Limb (tissue), 2 donors: ENCODE data around the gene FEM1A.
A peak's percentile ranks its signal among the peaks of the same experiment; 100 is the strongest.
"Not testable (repeated sequence)": the region's sequence is repeated elsewhere in the genome, so short reads cannot be mapped to it uniquely, and the experiment has no call there.

Source experiments
- DNase-seq, 2 donors: peaks; one replicate each; pipeline ENCODE4 v3.0.0-alpha.2; 2016; ENCODE audit errors: extremely low spot score in 2 of 2

FEM1A gene

DNA sequence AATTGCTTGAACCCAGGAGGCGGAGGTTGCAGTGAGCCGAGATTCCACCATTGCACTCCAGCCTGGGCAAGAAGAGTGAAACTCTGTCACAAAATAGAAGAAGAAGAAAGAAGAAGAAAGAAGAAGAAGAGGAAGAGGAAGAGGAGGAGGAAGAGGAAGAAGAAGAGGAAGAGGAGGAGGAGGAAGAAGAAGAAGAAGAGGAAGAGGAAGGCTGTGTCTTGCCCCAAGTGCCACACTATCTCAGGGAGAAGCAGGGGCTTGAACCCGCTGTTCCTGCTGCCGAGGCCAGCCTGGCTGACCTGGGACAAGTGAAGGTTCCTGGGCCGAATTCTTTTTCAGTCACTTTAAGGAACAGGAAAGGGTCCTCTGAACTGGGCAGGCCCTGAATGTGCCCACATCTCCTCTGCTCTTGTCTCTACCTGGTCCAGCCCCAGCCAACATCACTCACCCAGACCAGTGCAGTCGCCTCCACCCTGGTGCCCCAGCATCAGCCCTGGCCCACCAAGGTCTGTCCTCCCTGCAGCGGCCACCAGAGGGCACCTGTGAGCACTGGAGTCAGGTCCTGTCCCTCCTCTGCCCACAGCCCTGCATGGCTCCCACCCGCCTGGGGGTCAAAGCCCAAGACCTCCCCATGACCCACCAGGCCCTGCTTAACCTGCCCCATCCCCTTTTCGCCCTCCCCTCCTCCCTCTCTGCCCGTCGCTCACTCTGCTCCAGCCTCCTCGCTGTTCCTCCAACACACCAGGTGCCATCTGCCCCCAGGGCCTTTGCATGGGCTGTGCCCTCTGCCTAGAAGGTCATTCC is 20.0 kb downstream of the FEM1A start:
- peak in 1 of 2 donors; percentile 83 for DNase-seq

DNA sequence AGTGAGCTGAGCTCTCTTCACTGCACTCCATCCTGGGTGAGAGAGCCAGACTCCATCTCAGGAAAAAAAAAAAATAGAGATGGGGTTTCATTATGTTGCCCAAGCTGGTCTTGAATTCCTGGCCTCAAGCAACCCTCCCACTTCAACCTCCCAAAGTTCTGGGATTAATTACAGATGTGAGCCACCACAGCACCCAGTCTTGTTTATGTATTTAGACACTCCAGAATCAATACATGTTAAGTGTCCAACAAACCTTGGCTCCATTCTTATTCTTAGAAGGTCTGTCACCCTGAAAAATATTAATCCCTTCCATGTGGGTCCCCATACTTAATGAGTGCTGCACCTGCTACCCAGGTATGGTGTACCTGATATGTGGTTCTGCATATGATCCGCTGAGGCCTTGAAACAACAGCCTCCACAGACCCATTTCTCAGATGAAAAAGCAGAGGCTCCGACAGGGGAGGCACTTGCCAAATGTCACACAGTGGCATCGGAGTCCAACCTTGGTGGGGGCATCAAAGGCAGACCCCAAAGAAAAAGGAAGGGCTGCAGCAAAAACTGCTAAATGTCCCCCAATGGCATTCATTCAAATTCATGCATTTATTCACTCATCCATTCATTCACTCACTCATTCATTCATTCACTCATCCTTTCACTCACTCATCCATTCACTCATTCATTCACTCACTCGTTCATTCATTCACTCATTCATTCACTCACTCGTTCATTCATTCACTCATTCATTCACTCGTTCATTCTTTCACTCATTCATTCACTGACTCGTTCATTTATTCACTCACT is 23.3 kb downstream of the FEM1A start:
- no peak for DNase-seq

DNA sequence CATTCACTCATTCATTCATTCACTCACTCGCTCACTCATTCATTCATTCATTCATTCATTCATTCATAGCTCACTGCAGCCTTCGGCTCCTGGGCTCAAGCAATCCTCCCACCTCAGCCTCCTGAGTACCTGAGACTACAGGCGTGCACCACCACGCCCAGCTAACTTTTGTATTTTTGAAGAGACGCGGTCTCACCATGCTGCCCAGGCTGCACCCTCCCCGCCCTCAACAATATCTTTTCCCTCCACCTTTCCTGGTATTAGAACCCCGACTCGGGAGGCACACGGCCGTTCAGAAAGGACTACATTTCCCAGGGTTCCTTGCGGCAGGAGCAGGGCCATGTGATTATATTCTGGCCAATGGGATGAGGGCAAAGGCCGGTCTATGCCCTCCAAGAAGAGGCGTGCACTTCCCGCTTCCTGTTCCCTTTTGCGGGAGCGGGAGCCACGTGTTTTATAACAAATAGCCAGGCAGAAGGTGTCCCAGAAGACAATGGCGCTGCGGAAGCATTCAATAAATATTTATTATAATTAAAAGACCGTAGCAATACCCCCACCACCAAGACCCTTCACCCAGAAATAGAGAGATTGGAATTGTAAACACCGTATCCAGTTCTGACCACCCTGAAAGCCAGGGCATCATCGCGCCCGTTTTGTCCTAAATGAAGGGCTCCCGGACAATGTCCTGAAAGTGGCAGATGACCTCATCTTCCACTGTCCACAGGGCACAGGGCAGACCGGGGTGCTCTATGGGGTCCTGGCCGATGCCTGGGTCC is 24.1 kb downstream of the FEM1A start:
- DNase-seq, result peak; percentile 86 to 91

DNA sequence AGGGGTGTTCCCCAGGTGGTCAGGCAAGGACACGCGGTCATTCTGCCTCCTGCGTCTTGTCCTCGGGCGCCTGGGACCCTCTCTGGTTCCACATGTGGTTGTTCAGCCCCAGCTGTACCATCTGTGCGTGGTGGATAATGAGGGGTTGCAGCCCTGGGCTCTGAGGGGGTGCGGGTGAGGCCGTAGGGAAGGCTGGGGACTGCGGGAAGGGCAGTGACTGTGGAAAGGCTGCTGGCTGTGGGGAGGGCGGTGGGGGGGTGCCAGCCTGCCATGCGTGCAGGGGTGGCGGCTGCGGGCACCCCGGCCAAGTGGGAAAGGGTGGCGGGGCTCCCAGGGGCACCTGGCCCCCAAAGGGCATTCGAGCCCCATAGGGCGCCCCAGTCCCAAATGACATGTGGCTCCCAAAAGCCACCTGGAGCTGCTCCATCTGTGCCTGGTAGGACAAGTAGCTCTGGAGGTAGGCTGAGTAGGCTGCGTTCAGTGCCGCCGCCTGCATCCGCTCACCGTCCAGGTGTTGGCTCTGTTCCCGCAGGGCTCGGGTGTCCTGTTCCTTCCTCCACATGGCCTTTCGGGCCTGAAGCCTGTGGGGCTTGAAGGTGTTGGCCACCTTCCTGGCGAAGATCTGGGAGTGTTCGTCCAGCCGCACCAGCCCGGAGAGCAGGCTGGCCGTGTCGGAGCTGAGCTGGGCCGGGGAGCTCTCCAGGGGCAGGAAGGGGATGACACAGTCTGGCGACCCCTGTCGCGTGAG is 24.8 kb downstream of the FEM1A start:
- DNase-seq, result no peak

DNA sequence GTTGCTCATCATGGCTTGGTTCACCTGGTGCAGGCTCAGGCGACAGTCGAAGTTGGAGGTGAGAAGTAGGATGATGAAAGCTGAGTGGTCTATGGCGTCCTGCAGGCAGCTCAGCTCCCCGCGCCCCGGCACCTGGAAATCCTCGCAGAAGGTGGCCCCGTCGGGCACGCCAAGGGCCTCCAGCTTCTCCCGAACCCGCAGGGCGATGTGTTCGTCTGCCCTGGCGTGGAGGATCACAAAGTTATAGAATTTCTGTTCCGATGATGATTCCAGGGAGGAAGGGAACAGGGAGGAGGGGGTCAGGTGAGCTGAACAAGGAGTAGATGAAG is 25.4 kb downstream of the FEM1A start:
- no peak for DNase-seq

DNA sequence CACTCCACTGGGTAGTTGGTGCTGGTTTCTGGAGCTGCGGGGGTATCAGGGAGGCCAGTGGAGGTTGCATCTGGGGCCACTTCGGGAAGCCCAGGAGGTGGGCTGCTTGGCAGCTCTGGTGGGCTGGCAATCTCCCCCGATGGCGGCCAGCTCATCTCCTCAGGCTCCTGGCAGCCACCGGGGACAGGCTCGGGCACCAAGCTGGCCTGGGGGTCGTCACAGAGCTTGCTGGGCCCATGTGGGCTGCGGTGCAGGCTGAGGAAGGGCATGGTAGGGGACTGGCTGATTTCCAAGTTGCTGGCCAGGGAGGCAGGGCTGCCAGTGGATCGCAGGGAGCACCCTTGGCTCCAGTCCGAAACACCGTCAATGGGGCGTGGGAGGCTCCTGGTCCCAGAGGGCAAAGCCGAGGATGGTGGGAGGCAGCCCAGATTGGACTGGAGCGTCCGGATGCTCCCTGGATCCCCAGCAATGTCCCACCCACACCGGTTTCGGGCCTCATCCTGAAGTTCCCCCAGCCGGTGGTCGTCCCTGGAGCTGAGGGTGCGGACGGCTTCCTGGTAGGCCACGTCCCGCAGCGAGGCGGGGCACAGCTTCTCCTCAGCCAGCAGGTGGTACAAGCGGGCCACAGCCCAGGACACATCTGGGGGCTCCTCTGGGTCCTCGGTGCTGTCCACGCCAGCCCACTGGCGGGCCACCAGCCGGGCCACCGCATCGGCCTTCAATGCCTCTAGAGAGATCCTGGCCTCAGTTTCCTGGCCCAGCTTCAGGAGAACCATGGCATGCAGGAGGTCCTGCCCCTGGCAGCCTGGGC is 26.1 kb downstream of the FEM1A start:
- no peak for DNase-seq

DNA sequence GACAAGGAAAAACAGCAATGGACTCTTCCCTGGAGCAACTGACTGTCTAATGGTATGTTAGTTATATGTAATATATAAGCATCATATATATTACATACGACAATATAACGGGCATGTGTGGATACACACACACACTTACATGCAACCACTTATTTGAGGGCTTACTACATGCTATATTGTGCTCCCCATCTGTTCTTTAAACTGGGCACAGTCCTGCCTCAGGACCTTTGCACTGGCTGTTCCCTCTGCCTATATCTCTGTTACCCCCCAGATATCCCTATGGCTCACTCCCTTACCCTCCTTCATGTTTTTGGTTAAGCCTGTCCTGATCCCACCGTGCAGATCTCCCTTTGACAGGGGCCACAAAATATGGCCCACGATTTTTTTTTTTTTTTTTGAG is 29.7 kb downstream of the FEM1A start:
- no peak for DNase-seq

DNA sequence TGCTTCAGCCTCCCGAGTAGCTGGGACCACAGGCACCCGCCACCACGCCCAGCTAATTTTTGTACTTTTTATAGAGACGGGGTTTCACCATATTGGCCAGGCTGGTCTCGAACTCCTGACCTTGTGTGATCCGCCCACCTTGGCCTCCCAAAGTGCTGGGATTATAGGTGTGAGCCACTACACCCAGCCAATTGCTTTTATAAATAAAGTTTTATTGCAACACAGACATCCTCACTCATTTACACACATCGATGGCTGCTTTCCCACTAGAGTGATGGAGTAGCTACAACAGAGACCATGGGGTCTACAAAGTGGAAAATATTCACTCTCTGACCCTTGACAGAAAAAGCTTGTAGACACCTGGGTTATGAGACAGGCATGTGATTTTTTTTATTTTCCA is 30.8 kb downstream of the FEM1A start:
- not testable (repeated sequence) for DNase-seq

DNA sequence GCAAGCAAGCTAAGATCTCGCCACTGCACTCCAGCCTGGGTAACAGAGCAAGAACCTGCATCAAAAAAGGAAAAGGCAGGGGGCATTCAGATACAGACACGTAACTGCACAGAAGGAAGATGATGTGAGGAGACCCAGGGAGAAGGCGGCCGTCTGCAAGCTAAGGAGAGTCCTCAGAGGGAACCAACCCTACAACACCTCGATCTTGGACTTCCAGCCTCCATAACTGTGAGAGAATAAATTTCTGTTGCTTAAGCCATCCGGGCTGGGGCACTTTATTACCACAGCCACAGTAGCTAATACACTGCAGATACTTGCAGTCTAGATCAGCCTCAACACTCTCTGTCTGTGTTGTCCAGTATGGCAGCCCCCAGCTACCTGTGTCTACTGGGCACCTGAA is 32.0 kb downstream of the FEM1A start:
- DNase-seq, result no peak

DNA sequence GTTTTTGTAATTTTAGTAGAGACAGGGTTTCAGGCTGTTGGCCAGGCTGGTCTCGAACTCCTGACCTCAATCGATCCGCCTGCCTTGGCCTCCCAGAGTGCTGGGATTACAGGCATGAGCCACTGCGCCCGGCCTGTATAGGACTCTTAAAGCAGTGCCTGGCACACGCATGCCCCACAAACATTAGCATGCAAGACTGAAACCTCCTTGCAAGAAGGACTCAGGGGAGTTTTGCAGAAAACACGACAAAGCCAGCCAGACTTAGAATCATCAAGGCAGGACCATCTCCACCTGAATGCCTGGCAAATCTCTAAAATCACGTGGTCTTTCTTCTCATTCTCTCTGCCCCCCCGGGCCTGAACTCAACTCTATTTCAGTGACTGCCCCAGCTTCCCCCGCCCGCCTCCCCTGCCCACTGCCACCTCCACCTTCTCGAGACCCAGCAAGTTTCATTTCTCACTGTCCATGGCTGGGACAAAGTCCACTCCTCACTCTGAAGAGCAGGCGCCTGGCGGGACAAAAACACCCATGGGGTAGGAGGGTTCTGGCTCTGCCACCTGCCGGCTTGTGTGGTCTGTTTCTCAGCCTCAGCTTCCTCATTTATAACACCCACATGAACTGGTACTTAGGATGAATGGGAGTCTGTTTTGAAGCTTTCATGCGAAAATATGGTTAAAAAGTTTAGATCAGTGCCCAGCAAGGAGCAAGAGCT is 37.6 kb downstream of the FEM1A start:
- no peak for DNase-seq

DNA sequence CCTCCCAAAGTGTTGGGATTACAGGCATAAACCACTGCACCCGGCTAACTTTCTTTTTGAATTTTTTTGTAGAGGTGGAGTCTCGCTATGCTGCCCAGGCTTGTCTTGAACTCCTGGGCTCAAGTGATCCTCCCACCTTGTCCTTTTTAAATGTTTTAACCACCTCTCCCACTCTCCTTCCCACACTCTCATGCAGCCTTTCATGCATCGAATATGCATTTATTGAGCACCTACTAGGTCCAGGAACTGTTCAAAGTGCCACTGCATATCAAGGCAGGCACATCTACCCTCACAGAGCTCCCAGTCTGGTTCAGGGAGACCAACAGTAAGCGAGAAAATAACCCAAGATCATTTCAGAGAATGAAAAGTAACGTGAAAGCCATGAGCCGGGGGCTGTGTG is 38.8 kb downstream of the FEM1A start:
- DNase-seq, result no peak

DNA sequence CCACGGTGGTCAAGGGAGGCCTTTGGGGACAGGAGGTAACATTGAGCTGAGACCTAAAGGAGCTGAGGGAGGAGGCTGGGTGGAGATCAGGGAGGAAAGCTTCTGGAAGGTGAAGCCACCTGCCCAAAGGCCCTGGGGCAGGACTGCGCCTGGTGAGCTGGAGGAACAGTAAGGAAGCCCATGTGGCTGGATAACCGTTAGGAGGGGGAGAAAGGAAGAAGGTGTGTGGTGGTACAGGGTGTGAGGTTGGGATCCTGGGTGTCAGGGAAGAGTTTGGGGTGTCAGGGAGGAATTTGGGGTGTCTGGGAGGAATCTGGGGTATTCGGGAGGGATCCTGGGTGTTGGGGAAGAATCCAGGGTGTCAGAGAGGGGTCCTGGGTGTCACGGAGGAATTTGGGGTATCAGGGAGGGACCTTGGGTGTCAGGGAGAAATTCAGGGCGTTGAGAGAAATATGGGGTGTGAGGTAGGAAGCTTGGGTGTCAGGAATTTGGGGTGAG is 39.3 kb downstream of the FEM1A start:
- DNase-seq, result no peak

DNA sequence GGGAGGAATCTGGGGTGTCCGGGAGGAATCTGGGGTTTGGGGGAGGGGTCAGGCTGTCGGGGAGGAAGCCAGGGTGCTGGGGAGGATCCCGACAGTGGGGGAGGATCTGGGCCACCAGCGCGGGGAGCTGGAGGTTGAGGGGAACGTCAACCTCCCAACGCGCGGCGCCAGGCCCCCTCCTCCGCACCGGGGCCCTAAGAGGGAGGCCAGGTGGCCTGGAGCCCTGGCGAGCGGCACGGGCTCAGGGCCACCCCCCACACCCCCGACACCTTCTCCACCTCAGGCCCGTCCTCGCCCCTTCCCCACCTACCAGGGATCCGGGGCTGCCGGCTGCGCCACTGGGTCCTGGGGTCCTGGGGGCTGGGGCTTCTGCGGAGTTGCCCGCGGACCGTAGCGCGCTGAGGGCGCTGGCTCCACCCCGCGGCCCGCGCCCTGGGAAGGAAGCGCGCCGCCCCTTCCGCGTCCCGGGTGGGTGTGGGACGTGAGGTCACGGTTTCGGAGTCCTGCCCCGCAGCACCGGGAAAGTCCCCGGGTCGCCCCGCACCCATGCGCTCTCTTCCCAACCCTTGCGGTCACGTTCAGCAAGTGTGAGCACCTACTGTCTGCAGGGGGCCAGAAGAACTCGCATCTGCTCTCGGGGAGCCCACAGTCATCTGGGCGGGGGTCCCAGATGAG is 39.9 kb downstream of the FEM1A start, which contains the start of gene TICAM1:
Gene TICAM1, minus strand, starts transcription at position 409 of the 675 bp plus-strand sequence. CDS start 13,335 bp downstream, outside the sequence.
- peak in 1 of 2 donors; percentile 67 for DNase-seq

DNA sequence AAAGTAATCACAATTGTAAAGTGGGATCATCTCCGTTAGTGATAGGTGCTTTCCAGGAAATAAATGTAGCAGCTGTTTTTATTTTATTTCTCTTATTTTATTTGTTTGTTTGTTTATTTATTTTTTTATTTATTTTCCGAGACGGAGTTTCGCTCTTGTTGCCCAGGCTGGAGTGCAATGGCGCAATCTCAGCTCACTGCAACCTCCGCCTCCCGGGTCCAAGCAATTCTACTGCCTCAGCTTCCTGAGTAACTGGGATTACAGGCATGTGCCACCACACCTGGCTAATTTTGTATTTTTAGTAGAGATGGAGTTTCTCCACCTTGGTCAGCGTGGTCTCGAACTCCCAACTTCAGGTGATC is 40.4 kb downstream of the FEM1A start:
- not testable (repeated sequence) for DNase-seq

DNA sequence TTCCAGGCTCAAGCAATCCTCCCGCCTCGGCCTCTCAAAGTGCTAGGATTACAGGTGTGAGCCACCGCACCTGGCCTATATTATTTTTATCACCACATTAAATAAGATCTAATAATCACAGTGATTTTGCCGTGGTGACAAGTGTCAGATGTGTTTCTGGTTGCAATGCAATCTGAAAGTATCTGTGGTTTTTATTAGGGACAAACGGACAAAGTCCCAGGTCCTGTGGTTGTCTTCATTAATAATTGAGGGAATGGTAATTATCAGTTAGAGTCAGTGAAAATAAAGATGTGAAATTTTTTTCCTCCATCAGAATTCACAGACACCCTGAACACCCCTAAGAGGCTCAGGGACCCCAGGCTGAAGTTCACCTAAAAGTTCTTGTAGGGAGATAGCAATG is 41.2 kb downstream of the FEM1A start:
- no peak for DNase-seq

DNA sequence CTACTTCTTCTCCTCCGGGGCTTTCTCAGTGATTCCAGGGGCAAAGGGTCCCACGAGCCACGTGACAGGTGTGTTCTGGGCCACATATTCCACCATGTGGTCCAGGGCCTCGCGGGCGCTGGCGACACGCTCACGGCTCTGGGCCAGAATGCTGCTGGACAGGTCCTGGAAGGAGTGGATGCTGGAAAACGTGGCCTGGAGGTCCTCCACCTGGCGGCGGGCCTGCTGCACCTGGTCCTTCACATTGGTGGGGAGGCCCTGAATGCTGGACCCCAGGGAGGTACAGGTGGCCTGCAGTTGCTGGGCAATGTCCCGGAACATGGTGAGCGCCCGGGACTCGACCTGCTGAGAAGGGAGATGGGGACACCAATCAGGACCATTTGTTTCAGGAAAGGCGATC is 47.7 kb downstream of the FEM1A start:
- no peak for DNase-seq

DNA sequence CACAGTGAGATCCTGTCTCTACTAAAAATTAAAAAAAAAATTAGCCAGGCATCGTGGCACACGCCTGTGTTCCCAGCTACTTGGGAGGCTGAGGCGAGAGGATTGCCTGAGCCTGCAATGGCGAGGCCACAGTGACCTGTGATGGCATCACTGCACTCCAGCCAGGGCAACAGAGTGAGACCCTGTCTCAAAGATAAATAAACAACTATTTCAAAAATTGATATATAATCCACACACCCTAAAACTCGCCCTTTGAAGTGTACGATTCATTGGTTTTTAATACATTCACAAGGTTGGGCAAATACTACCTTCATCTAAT is 52.1 kb downstream of the FEM1A start:
- no peak for DNase-seq

DNA sequence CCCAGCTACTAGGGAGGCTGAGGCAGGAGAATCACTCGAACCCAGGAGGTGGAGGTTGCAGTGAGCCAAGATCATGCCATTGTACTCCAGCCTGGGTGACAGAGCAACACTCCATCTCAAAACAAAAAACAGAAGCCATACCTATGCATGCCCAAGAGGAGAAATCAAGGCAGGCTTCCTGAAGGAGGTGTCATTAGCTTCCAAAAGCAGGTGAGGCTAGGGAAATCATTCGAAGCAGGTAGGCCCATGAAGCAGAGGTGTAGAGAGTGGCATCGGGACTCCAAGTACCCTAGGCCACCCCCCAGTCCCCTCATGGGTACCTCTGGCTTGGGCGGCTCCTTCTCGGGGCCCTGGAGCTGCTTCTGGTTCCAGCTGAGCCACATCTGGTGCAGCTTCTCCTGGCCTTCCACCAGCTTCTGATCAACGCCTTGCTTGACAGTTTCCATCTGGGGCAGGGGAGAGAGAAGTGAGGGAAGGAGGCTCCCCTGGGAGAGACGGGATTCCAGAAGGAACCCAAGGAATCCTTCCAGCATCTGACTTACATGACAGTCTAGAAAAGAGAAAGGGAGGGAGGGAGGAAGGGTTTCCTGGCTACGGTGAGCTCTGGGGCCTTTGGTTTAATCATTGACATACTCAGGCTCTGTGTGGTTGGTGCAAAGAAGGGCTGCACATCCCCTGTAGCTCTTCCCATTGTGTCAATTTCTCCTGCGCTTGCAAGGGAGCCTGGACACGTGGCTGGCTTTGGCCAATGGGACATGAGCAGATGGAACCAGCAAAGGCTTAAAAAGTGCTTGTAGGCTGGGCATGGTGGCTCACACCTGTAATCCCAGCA is 53.0 kb downstream of the FEM1A start:
- DNase-seq, result no peak
